Measurements from ENCODE around the gene PREB. TPM values are rescaled to one million over a fixed set of nuclear protein-coding genes. Genes with fewer than 3 reads are reported as not detected.
A peak's percentile ranks its signal among the peaks of the same experiment; 100 is the strongest.

Gene PREB
- total and polyA plus RNA-seq, 2 of the 13 experiments (the other 11 are each of a cell fraction or from before 2014, with no cell fraction given) = 112 to 192 TPM

GRCh38 chr2:27171351-27171848 lies 37.0 kb upstream of the PREB start (continued):
- no peak for TF ChIP-seq ZNF576 (CRISPR knock-in tag; IDR thresholded peaks at IDR 0.05)
- no peak for TF ChIP-seq MAFK (conservative IDR thresholded peaks at IDR 0.05 in 1 of 2, IDR thresholded peaks at IDR 0.05 in 1 of 2; ENCODE audit: low read length in 2 of 2)
- TF ChIP-seq ZBED4 (CRISPR knock-in tag; IDR thresholded peaks at IDR 0.05; ENCODE audit: borderline replicate concordance) = no peak; the same call in 1 of the 2 replicates
- peak; percentile 91; the same call in 1 of the 2 replicates for TF ChIP-seq ADNP (CRISPR knock-in tag; IDR thresholded peaks at IDR 0.05)
- no peak; the same call in 1 of the 2 replicates for TF ChIP-seq ZNF772 (CRISPR knock-in tag; IDR thresholded peaks at IDR 0.05)
- peak; percentile 69 for TF ChIP-seq TBX3 (IDR thresholded peaks at IDR 0.05; ENCODE audit: borderline replicate concordance)
- peak; percentile 89 for TF ChIP-seq HBP1 (CRISPR knock-in tag; IDR thresholded peaks at IDR 0.05; ENCODE audit: low read depth)
- TF ChIP-seq ZFYVE20 (CRISPR knock-in tag; IDR thresholded peaks at IDR 0.05; ENCODE audit: borderline replicate concordance, low read depth) = no peak
- peak; percentile 64; the same call in 1 of the 2 replicates for TF ChIP-seq BCL3 (CRISPR knock-in tag; IDR thresholded peaks at IDR 0.05)
- no peak for TF ChIP-seq SRSF1 (optimal IDR thresholded peaks at IDR 0.05; ENCODE audit: low read depth, low read length)
- TF ChIP-seq KLF16 (CRISPR knock-in tag; IDR thresholded peaks at IDR 0.05) = peak in 1 of 2 experiments; percentile 99; a peak in 2 of 4 replicates
- peak; percentile 82 for TF ChIP-seq HNF1A (IDR thresholded peaks at IDR 0.05; ENCODE audit: low read depth)
- peak; percentile 44; the same call in 1 of the 2 replicates for TF ChIP-seq HNF1A (CRISPR knock-in tag; IDR thresholded peaks at IDR 0.05; ENCODE audit: borderline replicate concordance)

Data from HepG2 (cell line).